K562 (cell line): Measurements from ENCODE around the gene COASY. TPM values are rescaled to one million over a fixed set of nuclear protein-coding genes. Genes with fewer than 3 reads are reported as not detected.

Experiments
- COPS2 ChIP-seq: fragments of 450-650 bp; conservative IDR thresholded peaks from 2 replicates; pipeline ENCODE4 v1.6.1; 2016; ENCODE audit warnings: mild to moderate bottlenecking, moderate library complexity
- GABPA ChIP-seq: fragments of 200-800 bp; sonication (Bioruptor generic); conservative IDR thresholded peaks from 2 replicates; pipeline ENCODE4 v1.6.1; 2016; ENCODE audit warnings: low read depth, missing genetic modification characterization, missing compliant biosample characterization
- polyA plus RNA-seq, 8 experiments: library from polyadenylated mRNA; depleted of rRNA in 4 of 8; stranded (reverse) in 5 of 8; unstranded in 3 of 8; fragments of >200 nt; fragmentation: Nextera tagmentation in 2 of 8; fragmentation: Illumina TruSeq in 1 of 8; extraction: Ambion mirVana in 2 of 8; extraction: Trizol in 1 of 8; gene quantifications; 2 replicates each; pipeline versions ENCODE4 v1.2.1 to v1.2.3, GENCODE V29; 2011 to 2014; ENCODE audit warnings: inconsistent platforms in 1 of 8, missing spikeins in 1 of 8
- total RNA-seq, 7 experiments: library from RNA; depleted of rRNA in 6 of 7; stranded (reverse); fragments of >200 nt in 6 of 7; fragmentation: Illumina TruSeq in 2 of 7; extraction: Trizol in 2 of 7; gene quantifications; 2 replicates each; pipeline versions ENCODE4 v1.2.1 to v1.2.3, GENCODE V29; 2011 to 2021; ENCODE audit warnings: low replicate concordance in 1 of 7
- TF ChIP-seq, protein P1 (sequence below): fragments of 250-450 bp; sonication (Bioruptor Pico); IDR thresholded peaks from 2 replicates; pipeline ENCODE4 v1.4.0; 2020; ENCODE audit warnings: borderline replicate concordance
- TF ChIP-seq, protein P2 (sequence below): sonication (generic); formaldehyde crosslinking; IDR thresholded peaks from 2 replicates; pipeline ENCODE4 v1.8.0; 2022; ENCODE audit warnings: mild to moderate bottlenecking, missing genetic modification reagents, borderline replicate concordance
- TF ChIP-seq, protein P3 (sequence below): conservative IDR thresholded peaks from 2 replicates; pipeline ENCODE4 v1.6.1; 2011; ENCODE audit warnings: low read depth, mild to moderate bottlenecking, low read length; ENCODE audit not compliant: control insufficient read depth
- TF ChIP-seq, protein P4 (sequence below): fragments of 200-800 bp; sonication (Bioruptor generic); IDR thresholded peaks from 2 replicates; pipeline ENCODE4 v1.6.1; 2016; ENCODE audit warnings: missing genetic modification characterization, missing compliant biosample characterization

Gene COASY
- total and polyA plus RNA-seq, 9 of the 15 experiments (the other 6 are each of a cell fraction or from before 2014, with no cell fraction given) = 25.4 to 175 (median 62.3) TPM

DNA sequence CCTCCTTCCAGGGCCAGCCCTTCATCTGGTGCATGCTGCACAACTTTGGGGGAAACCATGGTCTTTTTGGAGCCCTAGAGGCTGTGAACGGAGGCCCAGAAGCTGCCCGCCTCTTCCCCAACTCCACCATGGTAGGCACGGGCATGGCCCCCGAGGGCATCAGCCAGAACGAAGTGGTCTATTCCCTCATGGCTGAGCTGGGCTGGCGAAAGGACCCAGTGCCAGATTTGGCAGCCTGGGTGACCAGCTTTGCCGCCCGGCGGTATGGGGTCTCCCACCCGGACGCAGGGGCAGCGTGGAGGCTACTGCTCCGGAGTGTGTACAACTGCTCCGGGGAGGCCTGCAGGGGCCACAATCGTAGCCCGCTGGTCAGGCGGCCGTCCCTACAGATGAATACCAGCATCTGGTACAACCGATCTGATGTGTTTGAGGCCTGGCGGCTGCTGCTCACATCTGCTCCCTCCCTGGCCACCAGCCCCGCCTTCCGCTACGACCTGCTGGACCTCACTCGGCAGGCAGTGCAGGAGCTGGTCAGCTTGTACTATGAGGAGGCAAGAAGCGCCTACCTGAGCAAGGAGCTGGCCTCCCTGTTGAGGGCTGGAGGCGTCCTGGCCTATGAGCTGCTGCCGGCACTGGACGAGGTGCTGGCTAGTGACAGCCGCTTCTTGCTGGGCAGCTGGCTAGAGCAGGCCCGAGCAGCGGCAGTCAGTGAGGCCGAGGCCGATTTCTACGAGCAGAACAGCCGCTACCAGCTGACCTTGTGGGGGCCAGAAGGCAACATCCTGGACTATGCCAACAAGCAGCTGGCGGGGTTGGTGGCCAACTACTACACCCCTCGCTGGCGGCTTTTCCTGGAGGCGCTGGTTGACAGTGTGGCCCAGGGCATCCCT is 18.5 kb upstream of the COASY start (continued):
- TF ChIP-seq, protein P1, sequence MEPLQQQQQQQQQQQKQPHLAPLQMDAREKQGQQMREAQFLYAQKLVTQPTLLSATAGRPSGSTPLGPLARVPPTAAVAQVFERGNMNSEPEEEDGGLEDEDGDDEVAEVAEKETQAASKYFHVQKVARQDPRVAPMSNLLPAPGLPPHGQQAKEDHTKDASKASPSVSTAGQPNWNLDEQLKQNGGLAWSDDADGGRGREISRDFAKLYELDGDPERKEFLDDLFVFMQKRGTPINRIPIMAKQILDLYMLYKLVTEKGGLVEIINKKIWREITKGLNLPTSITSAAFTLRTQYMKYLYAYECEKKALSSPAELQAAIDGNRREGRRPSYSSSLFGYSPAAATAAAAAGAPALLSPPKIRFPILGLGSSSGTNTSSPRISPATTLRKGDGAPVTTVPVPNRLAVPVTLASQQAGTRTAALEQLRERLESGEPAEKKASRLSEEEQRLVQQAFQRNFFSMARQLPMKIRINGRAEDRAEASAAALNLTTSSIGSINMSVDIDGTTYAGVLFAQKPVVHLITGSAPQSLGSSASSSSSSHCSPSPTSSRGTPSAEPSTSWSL (CRISPR knock-in tag) = no peak
- TF ChIP-seq, protein P2, sequence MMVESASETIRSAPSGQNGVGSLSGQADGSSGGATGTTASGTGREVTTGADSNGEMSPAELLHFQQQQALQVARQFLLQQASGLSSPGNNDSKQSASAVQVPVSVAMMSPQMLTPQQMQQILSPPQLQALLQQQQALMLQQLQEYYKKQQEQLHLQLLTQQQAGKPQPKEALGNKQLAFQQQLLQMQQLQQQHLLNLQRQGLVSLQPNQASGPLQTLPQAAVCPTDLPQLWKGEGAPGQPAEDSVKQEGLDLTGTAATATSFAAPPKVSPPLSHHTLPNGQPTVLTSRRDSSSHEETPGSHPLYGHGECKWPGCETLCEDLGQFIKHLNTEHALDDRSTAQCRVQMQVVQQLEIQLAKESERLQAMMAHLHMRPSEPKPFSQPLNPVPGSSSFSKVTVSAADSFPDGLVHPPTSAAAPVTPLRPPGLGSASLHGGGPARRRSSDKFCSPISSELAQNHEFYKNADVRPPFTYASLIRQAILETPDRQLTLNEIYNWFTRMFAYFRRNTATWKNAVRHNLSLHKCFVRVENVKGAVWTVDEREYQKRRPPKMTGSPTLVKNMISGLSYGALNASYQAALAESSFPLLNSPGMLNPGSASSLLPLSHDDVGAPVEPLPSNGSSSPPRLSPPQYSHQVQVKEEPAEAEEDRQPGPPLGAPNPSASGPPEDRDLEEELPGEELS = no peak
- TF ChIP-seq COPS2 (no peak), GABPA (no peak)
- TF ChIP-seq, protein P3, sequence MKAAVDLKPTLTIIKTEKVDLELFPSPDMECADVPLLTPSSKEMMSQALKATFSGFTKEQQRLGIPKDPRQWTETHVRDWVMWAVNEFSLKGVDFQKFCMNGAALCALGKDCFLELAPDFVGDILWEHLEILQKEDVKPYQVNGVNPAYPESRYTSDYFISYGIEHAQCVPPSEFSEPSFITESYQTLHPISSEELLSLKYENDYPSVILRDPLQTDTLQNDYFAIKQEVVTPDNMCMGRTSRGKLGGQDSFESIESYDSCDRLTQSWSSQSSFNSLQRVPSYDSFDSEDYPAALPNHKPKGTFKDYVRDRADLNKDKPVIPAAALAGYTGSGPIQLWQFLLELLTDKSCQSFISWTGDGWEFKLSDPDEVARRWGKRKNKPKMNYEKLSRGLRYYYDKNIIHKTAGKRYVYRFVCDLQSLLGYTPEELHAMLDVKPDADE = no peak
- TF ChIP-seq, protein P4, sequence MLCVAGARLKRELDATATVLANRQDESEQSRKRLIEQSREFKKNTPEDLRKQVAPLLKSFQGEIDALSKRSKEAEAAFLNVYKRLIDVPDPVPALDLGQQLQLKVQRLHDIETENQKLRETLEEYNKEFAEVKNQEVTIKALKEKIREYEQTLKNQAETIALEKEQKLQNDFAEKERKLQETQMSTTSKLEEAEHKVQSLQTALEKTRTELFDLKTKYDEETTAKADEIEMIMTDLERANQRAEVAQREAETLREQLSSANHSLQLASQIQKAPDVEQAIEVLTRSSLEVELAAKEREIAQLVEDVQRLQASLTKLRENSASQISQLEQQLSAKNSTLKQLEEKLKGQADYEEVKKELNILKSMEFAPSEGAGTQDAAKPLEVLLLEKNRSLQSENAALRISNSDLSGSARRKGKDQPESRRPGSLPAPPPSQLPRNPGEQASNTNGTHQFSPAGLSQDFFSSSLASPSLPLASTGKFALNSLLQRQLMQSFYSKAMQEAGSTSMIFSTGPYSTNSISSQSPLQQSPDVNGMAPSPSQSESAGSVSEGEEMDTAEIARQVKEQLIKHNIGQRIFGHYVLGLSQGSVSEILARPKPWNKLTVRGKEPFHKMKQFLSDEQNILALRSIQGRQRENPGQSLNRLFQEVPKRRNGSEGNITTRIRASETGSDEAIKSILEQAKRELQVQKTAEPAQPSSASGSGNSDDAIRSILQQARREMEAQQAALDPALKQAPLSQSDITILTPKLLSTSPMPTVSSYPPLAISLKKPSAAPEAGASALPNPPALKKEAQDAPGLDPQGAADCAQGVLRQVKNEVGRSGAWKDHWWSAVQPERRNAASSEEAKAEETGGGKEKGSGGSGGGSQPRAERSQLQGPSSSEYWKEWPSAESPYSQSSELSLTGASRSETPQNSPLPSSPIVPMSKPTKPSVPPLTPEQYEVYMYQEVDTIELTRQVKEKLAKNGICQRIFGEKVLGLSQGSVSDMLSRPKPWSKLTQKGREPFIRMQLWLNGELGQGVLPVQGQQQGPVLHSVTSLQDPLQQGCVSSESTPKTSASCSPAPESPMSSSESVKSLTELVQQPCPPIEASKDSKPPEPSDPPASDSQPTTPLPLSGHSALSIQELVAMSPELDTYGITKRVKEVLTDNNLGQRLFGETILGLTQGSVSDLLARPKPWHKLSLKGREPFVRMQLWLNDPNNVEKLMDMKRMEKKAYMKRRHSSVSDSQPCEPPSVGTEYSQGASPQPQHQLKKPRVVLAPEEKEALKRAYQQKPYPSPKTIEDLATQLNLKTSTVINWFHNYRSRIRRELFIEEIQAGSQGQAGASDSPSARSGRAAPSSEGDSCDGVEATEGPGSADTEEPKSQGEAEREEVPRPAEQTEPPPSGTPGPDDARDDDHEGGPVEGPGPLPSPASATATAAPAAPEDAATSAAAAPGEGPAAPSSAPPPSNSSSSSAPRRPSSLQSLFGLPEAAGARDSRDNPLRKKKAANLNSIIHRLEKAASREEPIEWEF (CRISPR knock-in tag) = no peak
- TF ChIP-seq, all 486 proteins: peak for 4
